ENCODE measurements around the gene GPRC5D.

GPRC5D gene

DNA sequence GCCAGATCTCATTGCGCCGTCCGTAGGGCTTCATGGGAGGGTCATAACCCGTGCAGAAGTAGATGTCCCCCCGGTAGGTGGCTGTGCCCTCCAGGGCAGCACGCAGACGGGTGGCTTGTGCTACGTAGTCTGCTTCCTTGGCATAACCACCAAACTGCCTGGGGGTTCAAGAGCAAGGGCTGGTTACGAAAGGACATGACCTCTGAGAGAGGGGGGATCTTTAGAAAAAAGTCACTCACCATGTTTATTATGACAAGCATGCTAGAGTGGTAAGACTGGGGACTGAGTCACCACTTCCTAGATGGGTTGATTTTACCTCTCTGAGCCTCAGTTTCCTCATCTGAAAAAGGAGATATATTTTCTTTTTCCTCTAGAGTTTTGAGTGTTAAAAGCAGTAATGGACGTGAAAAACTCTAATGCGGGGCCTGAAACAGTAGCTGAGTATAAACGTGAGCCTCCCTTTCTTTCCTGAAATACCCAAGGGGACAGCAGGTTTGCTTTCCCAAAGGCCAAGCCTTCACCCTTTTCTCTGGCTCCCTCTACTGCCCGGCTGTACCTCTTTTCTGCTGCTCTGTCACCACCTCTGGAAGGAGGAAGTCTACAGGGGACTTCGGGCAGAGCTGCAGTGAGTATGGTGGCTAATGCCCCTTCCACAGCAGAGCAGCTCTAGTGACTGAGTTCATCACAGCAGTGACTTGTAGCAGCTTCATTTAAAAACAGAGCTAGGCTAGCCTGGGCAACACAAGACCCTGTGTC is 23.5 kb upstream of the GPRC5D start:
- H3K27ac ChIP-seq (replicated peaks; ENCODE audit: low read length), result no peak overlapping the region

GRCh38 chr12:12974211-12974610 is 22.2 kb upstream of the GPRC5D start:
- Histone ChIP-seq H2BK5ac (ENCODE audit: low read length) (no peak overlapping the region), H3K9ac (ENCODE audit: low read depth, low read length, poor library complexity) (no peak overlapping the region), H3K23ac (ENCODE audit: low read depth, low read length, poor library complexity) (no peak overlapping the region), H2BK15ac (ENCODE audit: low read length) (no peak overlapping the region), H3K4me1 (ENCODE audit: control insufficient read depth in 2 of 2, insufficient read depth in 1 of 2, low read depth in 1 of 2, low read length in 2 of 2) (peaks cover under 1 to 4% of the 10 kb centered on the region in 2 donors), H3K4me3 (ENCODE audit: low read length in 2 of 2) (no peak overlapping the region), H4K91ac (ENCODE audit: low read depth, low read length, poor library complexity) (no peak overlapping the region), H3K27me3 (ENCODE audit: control insufficient read depth in 3 of 3, insufficient read depth in 3 of 3, low read depth in 1 of 3, low read length in 3 of 3) (no peaks in the 10 kb centered on the region), H3K27ac (replicated peaks; ENCODE audit: low read length) (no peak overlapping the region), H2AFZ (ENCODE audit: low read length) (no peak overlapping the region), H2BK120ac (ENCODE audit: low read depth, low read length) (no peak overlapping the region), H2AK5ac (ENCODE audit: low read depth, low read length) (no peak overlapping the region), H3K9me3 (replicated peaks in 1 of 2; ENCODE audit: control insufficient read depth in 2 of 2, insufficient read depth in 1 of 2, low read depth in 1 of 2, low read length in 2 of 2) (peaks cover 12 to 18% of the 10 kb centered on the region in 2 donors), H3K36me3 (replicated peaks in 1 of 2; ENCODE audit: control insufficient read depth in 2 of 2, insufficient read depth in 2 of 2, low read length in 2 of 2) (peaks cover 21 to 40% of the 10 kb centered on the region in 2 donors), H3K18ac (ENCODE audit: low read length) (no peak overlapping the region), H3K4me2 (ENCODE audit: insufficient read depth, low read length, poor library complexity, severe bottlenecking) (no peak overlapping the region), H3K4ac (ENCODE audit: low read length) (no peak overlapping the region), H3K79me1 (ENCODE audit: low read depth, low read length) (no peaks in the 10 kb centered on the region), H2BK12ac (ENCODE audit: low read length) (no peak overlapping the region), H4K8ac (ENCODE audit: low read depth, low read length) (no peak overlapping the region), H3K14ac (ENCODE audit: low read length) (no peak overlapping the region)
- no CpG with 5 or more reads among the region's 4 CpGs for WGBS, 2 donors (ENCODE audit: extremely low coverage in 2 of 2, insufficient read length in 2 of 2, insufficient replicate concordance in 1 of 2)
- DNase-seq (ENCODE audit: low spot score), result no peak

More for the DNA sequence above, 23.5 kb upstream of the GPRC5D start:
- Histone ChIP-seq H2BK5ac (ENCODE audit: low read length) (no peak overlapping the region), H3K14ac (ENCODE audit: low read length) (no peak overlapping the region), H3K23ac (ENCODE audit: low read depth, low read length, poor library complexity) (no peak overlapping the region), H3K4me1 (ENCODE audit: control insufficient read depth in 2 of 2, insufficient read depth in 1 of 2, low read depth in 1 of 2, low read length in 2 of 2) (peaks cover 10 to 16% of the 10 kb centered on the region in 2 donors), H3K9ac (ENCODE audit: low read depth, low read length, poor library complexity) (no peak overlapping the region), H2BK12ac (ENCODE audit: low read length) (no peak overlapping the region), H3K27me3 (ENCODE audit: control insufficient read depth in 3 of 3, insufficient read depth in 3 of 3, low read depth in 1 of 3, low read length in 3 of 3) (no peaks in the 10 kb centered on the region), H2AFZ (ENCODE audit: low read length) (no peak overlapping the region), H3K79me1 (ENCODE audit: low read depth, low read length) (no peaks in the 10 kb centered on the region), H3K4me2 (ENCODE audit: insufficient read depth, low read length, poor library complexity, severe bottlenecking) (no peak overlapping the region), H2BK15ac (ENCODE audit: low read length) (no peak overlapping the region), H3K4ac (ENCODE audit: low read length) (no peak overlapping the region), H4K8ac (ENCODE audit: low read depth, low read length) (no peak overlapping the region), H2BK120ac (ENCODE audit: low read depth, low read length) (no peak overlapping the region), H3K4me3 (ENCODE audit: low read length in 2 of 2) (no peak overlapping the region), H2AK5ac (ENCODE audit: low read depth, low read length) (no peak overlapping the region), H3K18ac (ENCODE audit: low read length) (no peak overlapping the region), H3K36me3 (replicated peaks in 1 of 2; ENCODE audit: control insufficient read depth in 2 of 2, insufficient read depth in 2 of 2, low read length in 2 of 2) (peaks cover 21 to 40% of the 10 kb centered on the region in 2 donors), H4K91ac (ENCODE audit: low read depth, low read length, poor library complexity) (no peak overlapping the region), H3K9me3 (replicated peaks in 1 of 2; ENCODE audit: control insufficient read depth in 2 of 2, insufficient read depth in 1 of 2, low read depth in 1 of 2, low read length in 2 of 2) (peaks cover 12 to 18% of the 10 kb centered on the region in 2 donors)
- no CpG with 5 or more reads among the region's 14 CpGs for WGBS, 2 donors (ENCODE audit: extremely low coverage in 2 of 2, insufficient read length in 2 of 2, insufficient replicate concordance in 1 of 2)
- no peak for DNase-seq (ENCODE audit: low spot score)

- Histone ChIP-seq H3K9me3 (replicated peaks in 1 of 2; ENCODE audit: control insufficient read depth in 2 of 2, insufficient read depth in 1 of 2, low read depth in 1 of 2, low read length in 2 of 2) (peaks cover 12 to 18% of the 10 kb centered on the region in 2 donors), H2BK5ac (ENCODE audit: low read length) (no peak overlapping the region), H3K4me3 (ENCODE audit: low read length in 2 of 2) (no peak overlapping the region), H3K27me3 (ENCODE audit: control insufficient read depth in 3 of 3, insufficient read depth in 3 of 3, low read depth in 1 of 3, low read length in 3 of 3) (no peaks in the 10 kb centered on the region), H4K8ac (ENCODE audit: low read depth, low read length) (no peak overlapping the region), H3K79me1 (ENCODE audit: low read depth, low read length) (no peaks in the 10 kb centered on the region), H3K18ac (ENCODE audit: low read length) (no peak overlapping the region), H2BK12ac (ENCODE audit: low read length) (no peak overlapping the region), H3K9ac (ENCODE audit: low read depth, low read length, poor library complexity) (no peak overlapping the region), H3K27ac (replicated peaks; ENCODE audit: low read length) (no peak overlapping the region), H2AK5ac (ENCODE audit: low read depth, low read length) (no peak overlapping the region), H3K23ac (ENCODE audit: low read depth, low read length, poor library complexity) (no peak overlapping the region), H2BK120ac (ENCODE audit: low read depth, low read length) (no peak overlapping the region), H2BK15ac (ENCODE audit: low read length) (no peak overlapping the region), H3K4me2 (ENCODE audit: insufficient read depth, low read length, poor library complexity, severe bottlenecking) (no peak overlapping the region), H3K4ac (ENCODE audit: low read length) (no peak overlapping the region), H4K91ac (ENCODE audit: low read depth, low read length, poor library complexity) (no peak overlapping the region), H3K36me3 (replicated peaks in 1 of 2; ENCODE audit: control insufficient read depth in 2 of 2, insufficient read depth in 2 of 2, low read length in 2 of 2) (peaks cover 21 to 40% of the 10 kb centered on the region in 2 donors), H2AFZ (ENCODE audit: low read length) (no peak overlapping the region), H3K14ac (ENCODE audit: low read length) (no peak overlapping the region), H3K4me1 (ENCODE audit: control insufficient read depth in 2 of 2, insufficient read depth in 1 of 2, low read depth in 1 of 2, low read length in 2 of 2) (no peaks in the 10 kb centered on the region)
- no CpG with 5 or more reads among the region's 2 CpGs for WGBS, 2 donors (ENCODE audit: extremely low coverage in 2 of 2, insufficient read length in 2 of 2, insufficient replicate concordance in 1 of 2)
- no peak for DNase-seq (ENCODE audit: low spot score)
Measured at GRCh38 chr12:12973019-12973418, 21.0 kb upstream of the GPRC5D start.

DNA sequence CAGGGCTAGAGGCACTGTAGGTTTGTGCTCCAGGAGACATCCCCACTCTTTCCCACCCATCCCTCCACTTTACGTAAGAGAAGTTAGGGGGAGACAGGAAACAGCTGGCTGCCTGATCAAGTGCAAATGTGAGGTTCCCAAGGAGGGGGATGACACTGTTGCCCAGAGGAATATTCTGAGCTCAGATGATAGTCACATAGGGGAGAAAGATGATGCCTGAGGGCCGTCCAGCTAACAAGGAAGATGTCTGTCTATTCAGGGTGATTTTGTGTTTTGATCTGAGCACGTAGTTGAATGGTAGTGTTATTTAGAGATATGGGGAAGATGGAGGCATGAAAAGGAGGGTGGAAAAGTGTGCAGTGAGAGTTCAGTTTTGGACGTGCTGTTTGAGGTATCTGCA is 13.9 kb upstream of the GPRC5D start:
- H3K36me3 ChIP-seq (replicated peaks in 1 of 2; ENCODE audit: control insufficient read depth in 2 of 2, insufficient read depth in 2 of 2, low read length in 2 of 2), result no peaks in the 10 kb centered on the region
- peaks cover 0 to 3% of the 10 kb centered on the region in 2 donors for H3K9me3 ChIP-seq (replicated peaks in 1 of 2; ENCODE audit: control insufficient read depth in 2 of 2, insufficient read depth in 1 of 2, low read depth in 1 of 2, low read length in 2 of 2)
- H3K9ac ChIP-seq (ENCODE audit: low read depth, low read length, poor library complexity), result no peak overlapping the region
- 100% methylated on average over 1 of the region's 4 CpGs; no CpG with 5 or more reads in 1 of the 2 donors for WGBS, 2 donors (ENCODE audit: extremely low coverage in 2 of 2, insufficient read length in 2 of 2, insufficient replicate concordance in 1 of 2)
- no peak overlapping the region for H2BK12ac ChIP-seq (ENCODE audit: low read length)
- DNase-seq (ENCODE audit: low spot score), result no peak
- no peak overlapping the region for H2AFZ ChIP-seq (ENCODE audit: low read length)
- peaks cover 2% of the 10 kb centered on the region for H3K79me1 ChIP-seq (ENCODE audit: low read depth, low read length)
- no peak overlapping the region for H3K4ac ChIP-seq (ENCODE audit: low read length)
- H2BK5ac ChIP-seq (ENCODE audit: low read length), result no peak overlapping the region
- H3K23ac ChIP-seq (ENCODE audit: low read depth, low read length, poor library complexity), result no peak overlapping the region
- H4K8ac ChIP-seq (ENCODE audit: low read depth, low read length), result no peak overlapping the region
- no peak overlapping the region for H3K27ac ChIP-seq (replicated peaks; ENCODE audit: low read length)
- H2BK15ac ChIP-seq (ENCODE audit: low read length), result no peak overlapping the region
- no peak overlapping the region for H3K14ac ChIP-seq (ENCODE audit: low read length)
- H2AK5ac ChIP-seq (ENCODE audit: low read depth, low read length), result no peak overlapping the region
- no peak overlapping the region for H3K4me2 ChIP-seq (ENCODE audit: insufficient read depth, low read length, poor library complexity, severe bottlenecking)
- no peaks in the 10 kb centered on the region for H3K4me1 ChIP-seq (ENCODE audit: control insufficient read depth in 2 of 2, insufficient read depth in 1 of 2, low read depth in 1 of 2, low read length in 2 of 2)
- H3K27me3 ChIP-seq (ENCODE audit: control insufficient read depth in 3 of 3, insufficient read depth in 3 of 3, low read depth in 1 of 3, low read length in 3 of 3), result no peaks in the 10 kb centered on the region
- H4K91ac ChIP-seq (ENCODE audit: low read depth, low read length, poor library complexity), result no peak overlapping the region
- no peak overlapping the region for H2BK120ac ChIP-seq (ENCODE audit: low read depth, low read length)
- no peak overlapping the region for H3K4me3 ChIP-seq (ENCODE audit: low read length in 2 of 2)
- H3K18ac ChIP-seq (ENCODE audit: low read length), result no peak overlapping the region
